NCI-H82 treated with DMSO at 0.1 percent for 48 hours (cell line): ENCODE measurements around the gene CHID1.

ENCODE experiments used
- DNase-seq: peaks from one replicate; lab custom pipeline; 2025; ENCODE audit not compliant: unreplicated experiment; lab: John Stamatoyannopoulos, UW

CHID1 gene

DNA sequence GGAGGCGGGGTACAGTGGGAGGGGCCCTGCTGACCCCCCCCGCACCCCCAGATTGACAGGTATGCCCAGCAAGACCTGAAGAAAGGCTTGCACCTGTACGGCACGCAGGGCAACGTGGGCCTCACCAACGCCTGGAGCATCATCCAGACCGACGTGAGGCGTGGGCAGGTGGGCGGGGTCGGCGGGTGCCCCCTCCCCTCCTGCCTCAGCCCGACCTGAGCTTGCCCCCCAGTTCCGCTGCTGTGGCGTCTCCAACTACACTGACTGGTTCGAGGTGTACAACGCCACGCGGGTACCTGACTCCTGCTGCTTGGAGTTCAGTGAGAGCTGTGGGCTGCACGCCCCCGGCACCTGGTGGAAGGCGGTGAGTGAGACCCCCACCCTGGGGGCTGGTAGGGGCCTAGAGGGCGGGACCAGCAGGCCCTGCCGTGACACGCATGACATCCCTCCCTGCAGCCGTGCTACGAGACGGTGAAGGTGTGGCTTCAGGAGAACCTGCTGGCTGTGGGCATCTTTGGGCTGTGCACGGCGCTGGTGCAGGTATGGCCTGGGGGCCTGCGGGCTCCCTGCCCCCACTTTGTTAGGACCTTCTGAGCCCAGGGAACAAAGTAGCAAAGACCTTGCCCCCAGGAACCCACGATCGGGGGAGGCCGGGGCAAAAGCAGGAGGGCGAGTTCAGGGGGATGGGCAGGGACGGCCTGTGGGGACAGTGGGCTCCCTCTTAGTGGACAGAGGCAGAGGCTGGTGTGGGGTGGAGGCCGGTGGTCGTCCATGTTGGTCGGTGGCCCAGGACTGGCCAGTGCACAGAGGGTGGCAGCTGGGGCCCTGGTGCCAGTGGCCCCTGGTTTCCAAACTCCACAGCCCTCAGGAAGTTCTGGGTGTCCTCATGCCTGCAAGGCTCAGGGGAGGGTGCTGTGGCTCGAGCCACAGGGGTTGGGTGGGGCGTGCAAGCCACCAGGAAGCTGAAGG, 44.9 kb downstream of the CHID1 start:
- no peak for DNase-seq

DNA sequence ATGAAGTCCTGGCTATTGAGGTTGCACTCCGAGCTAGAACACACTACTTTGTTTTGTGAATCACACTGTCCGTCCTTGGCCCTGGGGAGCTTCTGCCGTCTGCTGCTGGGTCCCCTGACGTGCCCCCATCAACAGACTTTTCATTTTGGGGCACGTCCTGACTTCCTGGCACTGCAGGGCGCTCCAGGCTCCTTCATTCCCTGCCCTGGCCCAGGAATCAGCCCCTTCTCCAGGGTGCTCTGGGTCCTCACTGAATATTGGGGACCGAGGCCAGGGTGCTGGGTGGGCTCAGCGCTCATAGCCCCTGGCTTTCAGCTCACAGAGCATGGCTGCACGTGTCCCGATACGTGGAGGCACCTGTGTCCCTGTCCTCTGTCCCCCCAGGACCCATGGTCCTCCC, 45.7 kb downstream of the CHID1 start:
- no peak for DNase-seq

DNA sequence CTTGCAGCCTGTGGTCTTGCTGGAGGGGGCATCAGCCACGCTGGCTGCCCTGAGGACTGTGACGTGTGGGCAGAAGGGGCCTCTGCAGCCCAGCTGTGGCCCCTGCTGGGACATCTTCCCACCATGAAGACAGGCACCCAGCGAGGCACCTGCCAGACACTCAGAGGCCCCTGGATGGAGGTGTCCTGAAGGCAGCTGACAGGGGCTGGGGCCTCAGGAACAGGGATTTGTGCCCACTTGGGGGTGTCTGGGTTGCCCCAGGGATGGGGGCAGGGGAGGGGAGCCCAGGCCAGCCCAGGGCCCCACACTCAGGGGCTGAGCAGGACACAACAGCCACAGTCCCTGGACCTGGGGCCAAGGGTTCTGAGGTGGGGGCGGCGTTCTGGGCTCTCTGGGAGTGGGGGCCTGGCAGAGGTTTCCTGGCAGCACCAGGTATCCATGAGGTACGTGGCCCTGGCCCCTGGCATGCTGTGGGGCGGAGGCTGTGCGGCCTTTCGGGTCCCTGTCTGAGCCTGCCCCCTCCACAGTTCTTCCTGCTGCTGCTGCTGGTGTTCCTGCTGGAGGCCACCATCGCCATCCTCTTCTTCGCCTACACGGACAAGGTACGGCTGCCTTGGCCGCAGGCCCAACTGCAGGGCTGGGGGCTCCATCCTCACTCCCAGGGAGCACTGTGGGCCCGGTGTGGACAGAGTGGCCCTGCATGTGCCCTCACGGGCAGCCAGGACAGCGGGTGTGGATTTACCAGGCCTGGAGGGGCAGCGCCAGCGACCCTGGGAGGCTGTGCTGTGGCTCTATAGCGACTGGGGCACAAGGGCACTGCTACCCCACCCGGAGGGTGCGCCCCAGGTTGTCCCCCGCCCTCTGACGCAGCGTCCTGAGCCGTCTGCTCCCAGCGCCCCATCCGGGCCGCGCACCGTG, 46.4 kb downstream of the CHID1 start:
- no peak for DNase-seq

DNA sequence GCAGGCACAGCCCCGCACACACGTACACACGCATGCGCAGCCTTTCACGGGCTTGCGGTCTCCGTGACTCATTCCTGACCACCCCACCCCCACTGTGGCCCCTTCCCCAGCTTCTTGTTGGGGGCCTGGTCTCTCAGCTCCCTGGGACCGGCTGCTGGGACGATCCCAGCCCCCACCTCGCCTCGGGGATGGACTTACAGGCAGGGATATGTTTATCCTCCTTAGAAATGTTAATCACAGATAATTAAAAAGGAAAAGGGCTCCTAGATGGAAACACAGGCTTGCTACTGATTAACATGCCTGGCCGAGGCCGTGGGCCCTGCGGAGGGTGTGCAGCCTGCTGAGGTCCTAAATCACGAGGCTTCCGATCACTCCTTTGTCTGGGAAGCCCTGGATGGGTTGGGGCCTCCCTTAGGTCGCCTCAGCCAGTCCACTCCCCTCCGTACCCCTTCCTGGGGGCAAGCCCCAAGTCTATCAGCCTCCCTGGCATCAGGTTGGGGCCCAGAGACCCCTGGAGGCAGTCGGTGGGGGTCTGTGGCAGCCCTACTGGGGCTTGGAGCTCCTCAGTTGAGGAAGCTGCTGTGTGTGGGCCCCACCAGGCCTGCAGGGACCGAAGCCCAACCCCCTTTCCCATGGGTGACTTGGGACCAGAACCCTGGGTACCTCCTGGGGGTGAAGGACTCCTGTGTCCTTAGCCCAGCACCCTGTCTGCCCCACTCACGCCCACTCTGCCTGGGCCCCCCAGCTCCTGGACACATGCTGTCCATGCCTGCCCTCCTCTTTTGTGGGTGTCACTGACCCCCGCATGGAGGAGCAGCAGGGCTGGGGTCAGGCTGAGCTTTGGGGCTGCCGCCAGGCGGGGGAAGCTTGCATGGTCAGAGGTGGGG, 47.3 kb downstream of the CHID1 start:
- DNase-seq: no peak

DNA sequence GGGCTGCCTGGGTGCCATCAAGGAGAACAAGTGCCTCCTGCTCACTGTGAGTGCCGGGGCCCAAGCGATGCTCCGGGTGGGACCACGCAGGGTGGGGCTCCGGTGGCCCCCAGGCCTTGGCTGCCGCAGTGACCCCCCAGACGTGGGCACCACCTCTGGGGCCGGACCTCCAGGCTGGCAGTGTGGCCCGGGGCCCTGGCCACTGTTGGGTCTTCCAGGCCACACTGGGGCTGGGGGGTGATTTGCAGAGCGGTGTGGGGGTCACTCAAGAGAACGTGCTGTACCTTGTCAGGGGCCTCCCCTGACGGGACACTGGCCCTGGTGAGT, 48.0 kb downstream of the CHID1 start:
- DNase-seq: no peak

DNA sequence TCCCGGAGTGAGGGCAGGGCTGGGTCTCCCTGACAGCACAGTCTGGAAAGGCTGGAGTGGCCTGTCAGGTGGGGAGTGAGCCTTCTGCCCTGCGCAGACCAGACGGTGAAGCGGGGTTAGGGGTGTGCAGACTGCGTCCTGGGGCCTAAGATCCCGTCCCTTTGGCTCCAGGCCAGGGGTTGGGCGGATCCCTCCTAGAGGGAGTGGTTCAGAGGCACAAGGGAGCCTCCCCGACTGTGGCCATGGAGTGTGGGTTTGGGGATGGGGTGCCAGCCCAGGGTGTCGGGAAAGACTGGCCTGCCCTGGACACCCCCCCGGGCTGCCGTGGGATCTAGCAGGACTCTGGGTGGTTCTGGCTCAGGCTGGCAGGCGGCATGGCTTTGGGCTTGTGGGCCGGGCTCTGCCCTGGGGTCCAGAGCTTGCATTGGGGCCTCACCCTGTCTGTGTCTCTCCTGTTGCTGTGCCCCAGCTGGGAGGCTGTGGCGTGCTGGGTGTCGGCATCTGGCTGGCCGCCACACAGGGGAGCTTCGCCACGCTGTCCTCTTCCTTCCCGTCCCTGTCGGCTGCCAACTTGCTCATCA, 48.4 kb downstream of the CHID1 start:
- peak; percentile 27 for DNase-seq

DNA sequence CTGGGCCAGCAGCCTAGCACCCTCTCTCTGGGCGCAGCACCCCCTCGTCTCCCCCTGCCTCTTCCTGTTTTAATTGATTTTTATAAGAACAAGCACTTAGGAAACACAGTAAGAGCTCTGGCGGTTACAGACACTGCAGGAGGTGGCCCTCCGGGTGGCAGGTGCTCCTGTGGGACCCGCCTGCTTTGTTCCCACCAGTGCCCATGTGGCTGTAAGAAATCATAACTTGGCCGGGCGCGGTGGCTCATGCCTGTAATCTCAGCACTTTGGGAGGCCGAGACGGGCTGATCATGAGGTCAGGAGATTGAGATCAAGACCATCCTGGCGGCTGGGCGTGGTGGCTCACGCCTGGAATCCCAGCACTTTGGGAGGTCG, 49.5 kb downstream of the CHID1 start:
- DNase-seq: no peak

DNA sequence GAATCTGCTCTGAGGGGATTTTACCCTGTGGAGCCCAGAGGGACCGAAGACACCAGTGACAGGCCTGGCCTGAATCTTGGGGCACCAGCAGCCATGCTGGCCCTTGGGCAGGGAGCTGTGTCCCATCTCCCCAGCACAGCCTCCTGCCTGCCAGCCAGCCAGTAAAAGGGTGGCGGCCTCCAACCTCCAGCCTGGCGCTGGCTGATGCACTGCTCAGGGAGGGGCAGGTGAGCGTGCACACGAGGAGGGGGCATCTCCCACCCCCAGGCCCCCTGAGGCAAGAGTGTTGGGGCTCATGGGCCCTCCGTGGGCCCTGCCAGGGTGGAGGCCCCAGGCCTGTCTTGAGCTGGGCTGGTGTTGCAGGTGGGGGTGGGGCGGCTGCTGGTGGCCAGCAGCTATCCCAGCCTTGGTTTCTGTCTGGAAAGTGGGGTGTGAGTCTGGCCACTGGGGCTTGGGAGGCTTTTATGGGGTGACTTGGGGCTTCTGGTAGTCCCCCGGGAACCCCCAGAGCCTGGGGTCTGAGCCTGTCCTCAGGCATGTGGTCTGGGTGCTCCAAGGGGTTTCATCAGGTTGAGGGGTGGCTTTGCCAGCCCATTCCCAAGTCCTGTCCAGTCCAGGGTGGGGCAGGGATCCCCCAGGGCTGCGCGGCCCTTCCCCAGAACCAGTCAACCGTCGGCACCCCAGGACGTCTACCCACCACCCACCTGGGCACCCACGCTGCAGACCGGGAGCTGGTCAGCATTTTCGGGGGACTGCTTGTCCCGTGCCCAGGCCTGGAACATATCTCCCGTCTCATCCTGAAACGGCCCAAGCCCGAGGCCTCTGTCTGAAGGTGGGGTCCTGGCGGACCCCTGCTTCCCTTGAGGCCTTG, 50.1 kb downstream of the CHID1 start:
- DNase-seq: no peak

DNA sequence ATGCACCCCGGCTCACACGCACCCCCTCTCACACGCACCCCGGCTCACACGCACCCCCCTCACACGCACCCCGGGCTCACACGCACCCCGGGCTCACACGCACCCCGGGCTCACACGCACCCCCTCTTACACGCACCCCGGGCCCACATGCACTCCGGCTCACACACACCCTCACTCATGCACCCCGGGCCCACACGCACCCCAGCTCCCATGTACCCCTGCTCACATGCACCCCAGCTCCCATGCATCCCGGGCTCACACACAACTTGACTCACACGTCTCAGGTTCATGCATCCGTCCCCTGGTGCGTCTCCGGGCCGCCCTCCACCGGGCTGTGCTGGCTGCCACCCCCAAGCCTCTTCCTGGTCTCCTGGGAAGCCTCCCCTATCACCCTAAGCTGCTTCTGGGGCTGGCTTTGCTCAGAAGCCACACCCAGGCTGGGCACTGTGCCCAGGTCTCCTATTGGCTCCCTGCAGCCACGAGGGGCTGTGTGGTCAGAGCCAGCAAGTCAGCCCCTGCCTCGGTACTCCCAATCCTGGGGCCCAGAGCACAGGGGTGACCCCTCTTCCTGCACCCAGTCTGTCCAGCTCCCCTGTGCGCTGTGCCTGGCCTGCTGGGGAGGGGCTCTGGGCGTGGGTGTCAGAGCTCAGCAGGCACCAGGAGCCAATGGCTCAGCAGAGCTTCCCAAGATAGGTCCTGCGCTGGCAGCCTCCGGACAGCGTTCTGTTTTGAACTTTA, 51.0 kb downstream of the CHID1 start:
- DNase-seq: peak; percentile 24

DNA sequence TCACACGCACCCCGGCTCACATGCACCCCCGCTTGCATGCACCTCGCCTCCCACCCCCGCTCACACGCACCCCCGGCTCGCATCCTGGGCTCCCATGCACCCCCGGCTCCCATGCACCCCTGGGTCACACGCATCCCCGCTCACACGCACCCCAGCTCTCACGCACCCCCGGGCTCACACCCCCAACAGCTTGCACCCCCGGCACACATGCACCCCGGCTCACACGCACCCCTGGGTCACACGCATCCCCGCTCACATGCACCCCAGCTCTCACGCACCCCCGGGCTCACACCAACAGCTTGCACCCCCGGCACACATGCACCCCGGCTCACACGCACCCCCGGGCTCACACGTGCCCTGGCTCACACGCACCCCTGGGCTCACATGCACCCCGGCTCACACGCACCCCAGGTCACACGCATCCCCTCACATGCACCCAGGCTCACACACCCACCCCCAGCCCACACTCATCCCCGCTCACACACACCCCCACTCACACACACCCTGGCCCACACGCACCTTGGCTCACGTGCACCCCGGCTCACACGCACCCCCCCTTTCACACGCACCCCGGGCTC, 51.8 kb downstream of the CHID1 start:
- DNase-seq: no peak

DNA sequence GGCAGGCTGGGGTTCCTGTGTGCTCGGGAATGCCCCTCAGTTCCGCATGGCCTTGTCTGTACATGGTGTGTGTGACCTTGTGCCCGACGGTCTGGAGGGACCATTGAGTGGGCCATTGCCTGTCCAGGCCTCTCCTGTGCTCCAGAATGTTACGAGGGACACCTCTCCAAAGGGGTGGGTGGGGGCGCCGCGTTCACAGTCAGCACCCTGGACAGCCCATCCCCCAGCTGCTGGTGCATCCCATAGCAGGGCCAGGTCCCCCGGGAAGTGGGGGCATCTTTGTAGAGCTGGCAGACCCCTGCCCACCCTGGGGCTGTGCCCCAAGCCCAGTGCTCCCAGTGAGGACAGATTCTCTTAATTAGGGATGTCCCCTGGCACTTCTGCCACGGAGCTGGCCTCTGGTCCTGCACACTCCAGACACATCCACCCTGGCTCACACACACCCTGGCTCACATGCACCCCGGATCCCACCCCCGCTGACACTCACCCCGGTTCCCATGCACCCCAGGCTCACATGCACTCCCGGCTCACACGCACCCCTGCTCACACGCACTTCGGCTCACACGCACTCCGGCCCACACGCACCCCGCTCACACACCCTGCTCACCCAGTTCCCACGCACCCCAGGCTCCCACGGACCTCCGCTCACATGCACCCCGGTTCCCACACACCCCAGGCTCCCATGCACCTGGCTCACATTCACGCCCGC, 52.4 kb downstream of the CHID1 start:
- DNase-seq: no peak

DNA sequence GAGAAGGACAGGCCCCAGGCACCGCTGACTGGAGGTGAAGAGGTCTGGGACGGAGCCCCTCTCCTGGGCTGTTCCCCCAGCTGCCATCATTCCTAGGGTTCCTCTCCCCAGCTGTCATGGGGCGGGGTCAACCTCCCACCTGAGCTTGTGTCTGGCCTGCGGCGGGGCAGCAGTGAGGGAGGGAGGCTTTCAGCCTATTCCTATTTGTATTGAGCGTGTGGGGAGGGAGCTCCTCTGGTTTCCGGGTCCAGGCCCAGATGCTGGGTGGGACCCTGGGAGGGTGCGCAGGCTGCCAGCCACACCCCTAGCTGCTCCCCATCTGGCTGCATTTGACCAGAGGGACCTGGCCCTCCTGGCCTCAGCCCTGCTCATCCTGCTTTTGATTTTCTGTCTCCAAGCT, 54.2 kb downstream of the CHID1 start:
- DNase-seq: no peak

DNA sequence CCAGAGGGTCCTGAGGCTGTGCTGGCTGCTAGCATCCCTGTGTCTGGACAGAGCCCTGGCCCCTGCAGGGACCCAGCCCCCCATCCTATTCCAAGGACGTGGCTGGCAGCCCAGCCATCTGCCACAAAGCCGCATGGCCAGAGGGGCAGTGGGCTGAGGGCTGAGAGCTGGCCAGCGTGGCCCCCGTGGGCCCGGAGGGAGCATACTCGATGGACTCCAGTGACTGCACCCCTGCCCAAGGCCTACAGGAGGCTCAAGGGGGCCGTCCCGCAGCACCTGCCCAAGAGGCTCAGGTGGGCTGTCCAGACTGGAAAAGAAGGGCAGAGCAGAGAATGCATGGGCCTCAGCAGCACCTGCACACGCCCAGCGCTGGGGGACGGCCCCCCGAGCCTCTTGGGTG, 54.8 kb downstream of the CHID1 start:
- DNase-seq: no peak

DNA sequence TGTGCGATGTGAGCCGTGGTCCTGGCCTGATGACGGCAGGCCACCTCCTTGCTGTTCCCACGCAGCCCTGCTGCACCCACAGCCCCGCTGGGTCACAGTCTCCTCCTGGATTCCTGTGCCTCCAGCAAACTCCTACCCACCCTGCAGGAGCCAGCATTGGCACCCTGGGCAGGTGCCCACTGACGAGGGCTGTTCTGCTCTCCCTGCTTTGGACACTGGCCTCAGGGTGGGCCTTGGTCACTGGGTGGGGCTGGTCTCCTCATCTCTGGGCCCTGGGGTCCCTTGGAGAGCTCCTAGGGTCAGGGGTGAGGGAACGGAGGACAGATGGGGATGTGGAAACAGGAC, 55.3 kb downstream of the CHID1 start:
- DNase-seq: no peak

DNA sequence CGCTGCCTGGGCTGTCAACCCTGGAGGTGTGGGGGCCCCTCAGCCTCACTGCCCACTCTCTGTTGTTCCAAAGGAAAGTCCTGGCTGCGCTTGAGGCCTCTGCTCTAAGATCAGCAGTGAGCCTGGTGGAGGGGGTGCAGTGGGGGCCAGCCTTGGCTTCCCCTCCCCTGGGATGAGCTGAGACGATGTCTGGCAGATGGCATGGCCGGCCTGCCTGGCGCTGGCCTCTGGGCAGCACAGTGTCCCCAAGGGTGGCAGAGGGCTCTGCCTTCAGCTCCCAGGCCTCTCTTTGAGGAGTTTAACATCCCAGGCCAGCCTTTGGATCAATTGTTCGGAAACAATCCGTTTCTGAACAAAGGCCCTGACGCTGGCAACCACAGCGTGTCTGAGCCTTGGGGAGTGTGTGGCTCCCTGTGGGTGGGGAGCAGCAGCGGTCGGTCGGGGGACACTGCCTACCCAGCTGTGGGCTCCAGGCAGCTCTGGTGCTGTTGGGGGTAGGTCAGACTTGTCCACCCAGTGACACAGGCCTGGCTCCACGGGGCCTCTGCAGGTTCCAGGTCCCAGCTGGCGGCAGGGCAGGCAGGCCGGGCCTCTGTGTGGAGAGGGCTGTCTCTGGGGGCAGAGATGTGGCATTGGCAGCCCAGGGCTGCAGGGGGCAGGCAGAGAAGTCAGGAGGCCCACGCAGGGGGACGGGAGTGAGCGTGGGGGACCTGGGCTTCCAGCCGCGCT, 55.8 kb downstream of the CHID1 start:
- no peak for DNase-seq

DNA sequence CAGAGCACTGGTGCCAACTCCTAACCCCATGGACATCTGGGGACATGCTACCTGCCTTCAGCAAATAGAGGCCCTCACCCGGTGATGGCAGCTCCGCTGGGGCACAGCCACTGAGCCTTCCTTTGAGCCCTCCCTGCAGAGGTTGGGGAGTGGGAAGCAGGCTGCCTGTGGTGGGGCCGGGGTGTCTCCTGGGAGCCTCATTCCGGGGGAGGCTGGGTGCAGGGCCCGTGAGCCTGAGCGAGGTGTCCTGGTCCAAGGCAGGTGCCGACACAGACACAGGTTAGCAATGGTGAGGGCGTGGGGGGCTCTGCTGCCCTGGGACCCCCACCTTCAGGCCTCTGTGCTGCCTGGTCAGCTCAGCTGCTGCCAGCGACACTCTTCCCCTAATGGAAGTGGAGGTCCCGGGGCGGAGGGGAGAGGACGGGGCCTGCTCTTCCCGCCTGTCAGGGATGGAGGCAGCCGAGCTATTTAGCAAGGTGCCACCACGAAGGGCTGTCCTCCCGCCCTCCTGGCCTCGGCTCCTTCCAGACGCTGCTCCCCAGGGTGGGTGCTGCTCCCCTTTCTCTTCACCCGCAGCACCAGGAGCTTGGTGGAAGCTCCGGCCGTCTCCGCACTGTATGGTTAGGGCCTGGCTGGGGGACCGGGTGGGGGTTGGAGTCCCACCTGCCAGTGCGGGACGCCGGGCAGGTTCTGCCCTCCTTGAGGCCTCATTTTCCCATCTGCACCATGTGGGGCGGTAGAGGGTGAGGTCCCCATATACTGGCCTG, 56.7 kb downstream of the CHID1 start:
- DNase-seq: no peak

DNA sequence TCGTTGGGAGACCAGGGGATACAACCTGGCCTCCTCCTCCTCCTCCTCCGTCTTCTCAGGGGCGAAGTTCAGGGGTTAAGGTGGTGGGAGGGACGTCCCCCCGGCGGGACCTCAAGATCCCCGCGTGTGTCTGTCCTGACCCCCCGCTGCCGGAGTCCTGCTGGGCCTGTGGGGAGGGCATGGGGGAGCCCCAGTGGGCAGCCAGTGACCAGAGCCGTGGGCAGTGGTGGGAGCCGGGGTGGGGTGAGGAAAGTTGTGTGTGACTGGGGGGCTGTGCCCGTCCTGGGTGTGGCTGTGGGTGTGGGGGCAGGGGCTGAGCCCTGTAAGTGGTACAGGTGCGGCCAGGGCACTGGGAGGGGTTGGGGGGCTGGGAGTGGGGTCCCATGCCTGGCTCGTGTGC, 57.8 kb downstream of the CHID1 start:
- no peak for DNase-seq
